Stimulated activated CD8-positive, alpha-beta memory T cell treated with anti-CD3 and anti-CD28 coated beads, Interleukin-15, amount 100 ng/mL, for 4 hours (primary cell): ENCODE results near the gene CNPY1.

Source experiments
- DNase-seq, 2 donors: peaks; one replicate each; pipeline ENCODE4 v3.0.0-alpha.2; 2020; ENCODE audit warnings: low read depth in 2 of 2

CNPY1 gene

DNA sequence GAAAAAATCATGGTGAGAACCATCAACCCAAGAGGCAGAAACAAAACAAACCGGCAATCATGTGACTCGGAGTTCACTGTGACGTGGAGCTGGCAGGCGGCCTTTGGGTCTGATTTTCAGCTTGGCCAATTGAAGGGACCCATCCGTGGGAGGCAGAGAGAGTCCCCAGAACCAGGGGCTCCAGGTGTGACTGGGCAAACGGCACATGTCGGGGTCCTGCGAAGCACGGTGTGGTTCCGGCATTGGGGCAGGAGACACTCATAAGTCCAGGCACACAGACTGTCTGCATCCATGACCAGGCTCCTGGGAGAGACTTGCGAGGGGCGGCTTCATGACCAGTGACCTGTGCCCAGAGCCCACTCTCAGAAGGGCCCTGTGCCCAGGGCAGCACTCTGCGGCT, 12.6 kb upstream of the CNPY1 start:
- DNase-seq = no peak

DNA sequence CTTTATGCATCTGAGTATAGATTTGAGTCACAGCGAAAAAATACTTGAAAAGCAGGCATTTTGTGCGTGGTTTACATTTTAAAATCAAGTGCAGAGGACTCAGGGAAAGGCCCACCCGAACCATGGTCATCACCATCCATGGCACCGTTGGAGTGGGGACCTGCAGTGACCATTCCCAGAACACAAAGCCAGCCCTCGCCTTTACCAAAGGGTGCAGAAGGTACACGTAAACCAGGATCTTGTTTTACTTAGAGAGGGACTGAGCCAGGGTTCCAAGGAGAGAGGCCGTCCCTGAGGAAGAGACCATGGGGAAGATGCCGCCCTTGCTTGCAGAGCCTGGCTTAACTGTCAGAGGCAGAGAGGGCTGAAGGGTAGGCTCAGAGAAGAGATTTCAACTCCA, 12.0 kb upstream of the CNPY1 start:
- DNase-seq = no peak

GRCh38 chr7:155557778-155558177, 11.4 kb upstream of the CNPY1 start:
- no peak for DNase-seq

DNA sequence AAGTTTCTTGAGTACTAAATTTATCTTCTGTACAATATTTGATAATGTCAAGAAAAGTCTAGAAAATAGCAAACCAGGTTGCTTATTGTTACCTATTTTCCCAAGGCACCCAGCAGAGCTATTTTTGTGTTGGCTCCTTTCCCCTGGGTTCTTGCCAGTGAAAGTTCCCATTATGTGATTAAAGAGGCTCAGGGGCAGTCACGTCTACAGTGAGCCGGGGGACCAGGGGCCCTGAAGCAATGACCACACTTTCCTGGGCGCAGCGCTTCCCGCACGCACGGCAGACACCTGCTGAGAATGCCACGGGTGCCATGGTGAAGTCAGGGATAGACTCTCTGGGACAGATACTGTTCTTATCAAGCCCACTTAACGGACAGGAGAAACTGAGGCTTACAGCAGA, 10.4 kb upstream of the CNPY1 start:
- no peak for DNase-seq

DNA sequence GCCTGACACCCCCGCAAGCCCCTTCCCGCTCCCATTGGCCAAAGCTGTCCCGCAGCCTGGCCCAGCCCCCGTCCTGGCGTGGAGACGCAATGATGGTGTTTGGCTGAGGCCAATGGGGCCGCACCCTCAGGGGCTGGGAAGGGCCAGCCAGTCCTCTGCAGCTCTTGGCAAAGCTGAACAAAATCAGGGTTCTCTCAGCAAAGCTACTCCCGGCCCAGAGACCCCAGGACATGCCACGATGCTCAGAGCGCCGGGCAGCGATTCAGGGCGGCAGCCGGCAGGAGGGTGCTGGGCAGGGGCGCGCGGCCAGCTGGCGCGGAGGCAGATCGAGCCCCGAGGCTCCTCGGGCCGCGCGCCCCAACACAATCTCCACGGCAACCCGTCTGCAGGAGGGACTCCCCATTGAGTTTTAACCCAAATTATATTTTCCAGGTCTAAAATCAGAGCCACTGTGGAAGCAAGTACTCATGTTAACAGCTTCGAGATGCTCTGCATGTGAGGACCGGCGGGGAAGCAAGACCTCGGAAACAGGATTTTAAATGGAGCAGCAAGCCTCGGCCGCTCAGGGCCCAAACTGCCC, 8.8 kb upstream of the CNPY1 start:
- DNase-seq = no peak

DNA sequence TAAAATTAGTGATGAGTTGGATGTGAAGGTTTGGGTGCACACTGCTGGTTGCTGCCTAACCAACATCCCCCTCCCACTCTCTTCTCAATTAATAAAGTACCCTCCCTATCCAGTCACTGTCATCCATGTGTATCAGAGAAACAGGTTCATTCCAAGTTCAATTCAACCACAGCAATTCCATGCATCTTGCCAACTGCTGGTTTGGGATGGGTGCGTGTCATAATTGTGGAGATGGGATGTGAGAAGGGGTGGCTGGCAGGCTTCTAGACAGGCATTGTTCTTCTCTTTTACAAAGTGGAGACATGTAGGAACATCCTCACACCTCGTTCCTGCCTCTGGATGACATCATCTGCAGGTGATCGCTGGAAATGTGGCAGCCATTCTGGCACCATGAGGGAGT, 7.5 kb upstream of the CNPY1 start:
- no peak for DNase-seq

GRCh38 chr7:155551785-155552611, 5.6 kb upstream of the CNPY1 start:
- no peak for DNase-seq

GRCh38 chr7:155550916-155551315, 4.6 kb upstream of the CNPY1 start:
- no peak for DNase-seq

- no peak for DNase-seq
These were observed 2.9 kb upstream of the CNPY1 start for GRCh38 chr7:155549226-155549625.

DNA sequence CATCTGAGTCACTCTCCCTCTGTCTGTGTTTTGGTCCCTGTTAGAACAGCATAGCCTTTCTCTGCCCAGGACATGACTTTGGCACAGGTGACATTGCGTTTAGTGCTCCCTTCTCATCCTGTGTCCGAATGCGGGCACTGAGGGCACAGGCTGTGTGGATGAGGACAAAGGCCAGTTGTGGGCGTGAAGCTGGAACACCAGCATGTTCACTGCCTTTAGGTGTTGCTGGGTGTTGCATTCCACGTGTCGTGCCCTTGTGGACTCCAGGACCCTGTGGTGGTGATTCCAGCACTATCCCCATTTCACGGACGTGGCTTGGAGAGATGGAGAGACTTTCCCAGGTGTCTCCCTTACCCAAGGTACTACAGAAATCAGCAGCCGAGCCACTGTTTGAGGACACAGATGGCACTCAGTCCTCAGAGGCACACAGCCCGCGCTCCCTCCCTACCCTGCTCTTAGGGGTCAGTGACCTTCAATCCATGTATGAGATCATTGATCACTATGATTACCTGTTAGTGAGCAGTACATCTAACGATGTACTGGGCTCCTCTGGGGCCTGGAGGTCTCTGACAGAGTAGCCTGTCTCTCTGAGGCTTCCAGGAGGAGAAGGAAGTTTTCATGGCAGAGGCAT, 917 bp upstream of the CNPY1 start:
- no peak for DNase-seq

DNA sequence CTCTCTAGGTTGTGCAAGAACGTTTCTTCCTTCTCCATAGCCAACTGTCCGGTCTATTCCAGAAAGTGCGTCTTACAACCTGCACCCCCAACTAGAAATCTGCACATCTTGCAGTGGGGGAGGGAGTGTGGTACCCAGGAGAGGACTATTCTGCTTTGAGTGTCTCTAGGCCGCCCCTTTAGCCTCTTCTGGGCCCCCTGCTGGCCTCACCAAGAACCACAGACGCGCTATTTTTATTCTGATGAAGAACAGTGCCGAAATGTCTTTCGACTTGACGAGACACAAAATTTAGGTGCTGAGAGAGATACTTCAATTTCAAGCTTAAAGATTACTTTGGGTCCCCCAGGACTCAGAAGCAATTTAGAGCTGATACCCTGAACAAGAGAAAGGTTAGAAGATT, 1.0 kb downstream of the CNPY1 start:
- DNase-seq = no peak

DNA sequence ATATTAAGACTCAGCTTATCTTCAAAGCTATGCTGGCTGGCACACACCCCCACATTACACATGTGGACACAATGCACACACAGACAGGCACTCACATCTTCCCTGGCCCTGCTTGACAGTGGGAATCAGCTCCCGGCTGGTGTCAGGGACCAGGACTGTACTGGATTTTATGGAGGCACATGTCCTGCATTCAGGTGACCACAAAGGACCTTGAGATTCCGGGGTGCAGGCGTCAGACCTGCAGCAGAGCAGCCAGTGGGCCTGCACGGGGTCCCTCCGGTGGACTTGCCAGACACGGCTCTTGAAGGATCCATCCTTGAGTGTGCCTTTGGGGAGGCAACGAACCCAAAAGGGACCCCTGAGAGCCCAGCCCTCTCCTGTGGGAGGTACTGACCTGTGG, 1.9 kb downstream of the CNPY1 start:
- DNase-seq = no peak

GRCh38 chr7:155543926-155544325, 2.4 kb downstream of the CNPY1 start:
- DNase-seq = no peak

GRCh38 chr7:155543011-155543876, 3.1 kb downstream of the CNPY1 start:
- DNase-seq = no peak

GRCh38 chr7:155541986-155542675, 4.2 kb downstream of the CNPY1 start:
- no peak for DNase-seq

GRCh38 chr7:155540553-155540952, 5.8 kb downstream of the CNPY1 start:
- no peak for DNase-seq

- DNase-seq = no peak
These were observed 8.1 kb downstream of the CNPY1 start for GRCh38 chr7:155538293-155538692.

DNA sequence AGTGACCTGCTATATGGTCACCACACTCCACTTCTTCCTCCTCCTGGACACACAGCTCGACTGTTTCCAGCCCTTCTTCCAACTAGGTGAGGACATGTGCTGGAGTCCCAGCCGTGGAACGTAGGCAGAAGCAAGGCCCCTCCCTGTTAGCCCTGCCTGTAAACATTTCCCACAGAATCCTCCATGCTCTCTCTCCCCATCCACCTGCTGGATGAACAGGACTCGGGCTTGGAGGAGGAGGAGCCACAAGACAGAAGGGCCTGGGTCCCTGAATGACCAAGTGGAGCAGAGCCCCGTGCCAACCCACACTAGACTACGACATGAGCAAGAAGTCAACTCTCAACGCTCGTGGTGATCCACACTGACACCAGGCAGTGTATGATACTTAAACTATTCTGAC, 9.9 kb downstream of the CNPY1 start:
- DNase-seq = no peak

DNA sequence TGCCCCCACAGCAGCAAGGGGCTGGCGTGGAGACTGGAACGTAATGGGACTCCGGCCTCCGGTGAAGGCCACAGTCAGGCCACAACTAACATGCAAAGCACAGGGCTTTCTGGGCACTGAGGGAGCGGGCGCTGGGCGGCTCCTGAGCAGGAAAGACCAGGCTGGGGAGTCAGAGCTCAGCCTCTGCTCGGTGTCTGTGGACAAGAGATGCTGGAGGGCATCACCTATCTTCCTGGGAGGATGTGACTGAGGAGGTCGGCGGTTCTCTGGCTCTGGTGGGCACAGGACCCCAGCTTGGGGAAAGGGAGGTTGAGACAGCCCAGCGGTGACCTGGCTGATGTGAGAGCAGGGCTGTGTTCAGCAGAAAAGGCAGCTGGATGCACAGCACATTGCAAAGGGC, 11.7 kb downstream of the CNPY1 start:
- no peak for DNase-seq

DNA sequence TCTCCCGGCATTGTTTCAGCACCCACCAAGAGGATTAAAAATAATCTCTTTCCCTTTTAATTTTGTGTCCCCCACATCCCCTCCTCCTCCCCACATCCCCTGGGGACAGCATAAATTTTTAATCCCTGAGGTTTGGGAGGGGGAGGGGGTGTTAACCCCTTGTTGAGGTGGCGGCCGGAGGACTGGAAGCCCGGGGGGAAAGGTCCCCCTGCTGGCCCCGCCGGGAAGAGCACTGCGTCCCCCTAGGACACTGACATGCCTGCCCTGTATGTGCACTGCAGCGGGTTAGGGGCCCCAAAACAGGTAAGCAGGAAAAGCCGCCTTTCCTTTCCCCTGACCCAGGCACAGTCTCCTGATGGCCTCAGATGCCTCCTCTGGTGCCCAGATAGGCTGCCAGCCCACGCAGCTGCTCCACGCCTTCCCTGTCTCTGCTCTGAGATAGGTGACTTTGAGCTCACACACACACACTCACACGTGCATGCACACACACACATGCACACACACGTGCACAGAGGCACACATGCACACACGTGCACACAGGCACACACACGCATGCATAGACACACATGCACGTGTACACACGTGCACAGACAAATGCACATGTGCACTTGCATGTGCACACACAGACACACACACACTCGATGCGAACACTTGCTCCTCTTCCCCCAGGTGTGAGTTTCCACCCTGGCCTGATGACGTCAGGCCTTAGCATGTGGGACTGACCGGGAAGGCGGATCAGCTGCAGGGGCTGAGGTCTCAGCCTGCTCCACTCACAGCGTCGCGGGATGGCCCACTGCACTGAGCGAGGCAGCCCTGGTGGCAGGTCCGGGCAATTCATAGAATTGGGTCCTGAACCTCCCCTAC, 12.3 kb downstream of the CNPY1 start:
- no peak for DNase-seq
